SK-N-SH (cell line): ENCODE results near the gene IGFBP3.

Experiments used
- MXI1 ChIP-seq: IDR thresholded peaks from 2 replicates; pipeline ENCODE4 v1.6.1; 2012; ENCODE audit warnings: mild to moderate bottlenecking, low read depth, low read length, improper control_type of control experiment
- TF ChIP-seq, protein P1 (sequence below): fragments of 200-600 bp; sonication (generic); IDR thresholded peaks from 2 replicates; pipeline ENCODE4 v1.6.1; 2017; ENCODE audit warnings: antibody characterized with exemption, mild to moderate bottlenecking, moderate library complexity
- TF ChIP-seq, protein P2 (sequence below): IDR thresholded peaks from 2 replicates; pipeline ENCODE4; 2012
- TF ChIP-seq, protein P3 (sequence below): IDR thresholded peaks from 2 replicates; pipeline ENCODE4 v1.4.0; 2012; ENCODE audit warnings: low read depth, borderline replicate concordance

DNA sequence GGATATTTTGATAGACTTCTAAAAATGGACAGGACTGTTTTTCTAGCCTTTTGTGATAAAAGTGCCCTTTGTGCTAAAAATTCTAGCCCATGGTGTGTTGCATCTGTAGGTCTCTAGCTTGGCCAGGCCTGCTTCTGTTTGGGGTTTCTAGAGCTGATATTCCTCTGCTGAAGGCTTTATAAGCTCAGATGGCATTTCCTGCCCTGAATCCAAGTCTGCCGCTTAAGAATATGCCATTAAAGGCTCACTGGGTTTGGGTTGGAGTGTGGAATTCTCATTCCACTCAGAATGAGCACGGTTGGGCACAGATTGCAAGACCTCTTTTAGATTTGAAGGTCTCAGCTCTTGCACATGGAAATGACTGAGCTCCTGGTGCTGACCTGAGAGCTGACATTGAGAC is 49.4 kb upstream of the IGFBP3 start:
- TF ChIP-seq, protein P1, sequence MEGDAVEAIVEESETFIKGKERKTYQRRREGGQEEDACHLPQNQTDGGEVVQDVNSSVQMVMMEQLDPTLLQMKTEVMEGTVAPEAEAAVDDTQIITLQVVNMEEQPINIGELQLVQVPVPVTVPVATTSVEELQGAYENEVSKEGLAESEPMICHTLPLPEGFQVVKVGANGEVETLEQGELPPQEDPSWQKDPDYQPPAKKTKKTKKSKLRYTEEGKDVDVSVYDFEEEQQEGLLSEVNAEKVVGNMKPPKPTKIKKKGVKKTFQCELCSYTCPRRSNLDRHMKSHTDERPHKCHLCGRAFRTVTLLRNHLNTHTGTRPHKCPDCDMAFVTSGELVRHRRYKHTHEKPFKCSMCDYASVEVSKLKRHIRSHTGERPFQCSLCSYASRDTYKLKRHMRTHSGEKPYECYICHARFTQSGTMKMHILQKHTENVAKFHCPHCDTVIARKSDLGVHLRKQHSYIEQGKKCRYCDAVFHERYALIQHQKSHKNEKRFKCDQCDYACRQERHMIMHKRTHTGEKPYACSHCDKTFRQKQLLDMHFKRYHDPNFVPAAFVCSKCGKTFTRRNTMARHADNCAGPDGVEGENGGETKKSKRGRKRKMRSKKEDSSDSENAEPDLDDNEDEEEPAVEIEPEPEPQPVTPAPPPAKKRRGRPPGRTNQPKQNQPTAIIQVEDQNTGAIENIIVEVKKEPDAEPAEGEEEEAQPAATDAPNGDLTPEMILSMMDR, result no peak
- TF ChIP-seq, protein P2, sequence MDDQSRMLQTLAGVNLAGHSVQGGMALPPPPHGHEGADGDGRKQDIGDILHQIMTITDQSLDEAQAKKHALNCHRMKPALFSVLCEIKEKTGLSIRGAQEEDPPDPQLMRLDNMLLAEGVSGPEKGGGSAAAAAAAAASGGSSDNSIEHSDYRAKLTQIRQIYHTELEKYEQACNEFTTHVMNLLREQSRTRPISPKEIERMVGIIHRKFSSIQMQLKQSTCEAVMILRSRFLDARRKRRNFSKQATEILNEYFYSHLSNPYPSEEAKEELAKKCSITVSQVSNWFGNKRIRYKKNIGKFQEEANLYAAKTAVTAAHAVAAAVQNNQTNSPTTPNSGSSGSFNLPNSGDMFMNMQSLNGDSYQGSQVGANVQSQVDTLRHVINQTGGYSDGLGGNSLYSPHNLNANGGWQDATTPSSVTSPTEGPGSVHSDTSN, result no peak
- TF ChIP-seq, protein P3, sequence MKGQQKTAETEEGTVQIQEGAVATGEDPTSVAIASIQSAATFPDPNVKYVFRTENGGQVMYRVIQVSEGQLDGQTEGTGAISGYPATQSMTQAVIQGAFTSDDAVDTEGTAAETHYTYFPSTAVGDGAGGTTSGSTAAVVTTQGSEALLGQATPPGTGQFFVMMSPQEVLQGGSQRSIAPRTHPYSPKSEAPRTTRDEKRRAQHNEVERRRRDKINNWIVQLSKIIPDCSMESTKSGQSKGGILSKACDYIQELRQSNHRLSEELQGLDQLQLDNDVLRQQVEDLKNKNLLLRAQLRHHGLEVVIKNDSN, result no peak
- no peak for TF ChIP-seq MXI1
